HG03159 (cell line): ENCODE results near the gene BTLA.
"Not testable (repeated sequence)": the region's sequence is repeated elsewhere in the genome, so short reads cannot be mapped to it uniquely, and the experiment has no call there.

Experiments used
- ATAC-seq: cut with Tn5 transposase; IDR thresholded peaks from one replicate; pipeline ENCODE4 v1.9.1; 2021; ENCODE audit warnings: mild to moderate bottlenecking, moderate library complexity; ENCODE audit not compliant: unreplicated experiment

The BTLA gene

GRCh38 chr3:112456147-112456546 is 43.1 kb downstream of the BTLA start:
- ATAC-seq = no peak

GRCh38 chr3:112448939-112449338 is 50.3 kb downstream of the BTLA start:
- ATAC-seq = no peak

- no peak for ATAC-seq
Observed at GRCh38 chr3:112446343-112446742, 52.9 kb downstream of the BTLA start.

- ATAC-seq = no peak
Observed at GRCh38 chr3:112445839-112446238, 53.4 kb downstream of the BTLA start.

GRCh38 chr3:112437146-112438022 is 61.9 kb downstream of the BTLA start:
- no peak for ATAC-seq

- ATAC-seq = no peak
Observed at GRCh38 chr3:112429960-112430359, 69.3 kb downstream of the BTLA start.

GRCh38 chr3:112427123-112427522 is 72.1 kb downstream of the BTLA start:
- ATAC-seq = no peak

GRCh38 chr3:112425858-112426750 is 73.2 kb downstream of the BTLA start:
- peak; percentile 73 for ATAC-seq

- ATAC-seq = no peak
Observed at GRCh38 chr3:112425382-112425781, 73.9 kb downstream of the BTLA start.

GRCh38 chr3:112424394-112424793 is 74.9 kb downstream of the BTLA start:
- ATAC-seq = no peak

- ATAC-seq = not testable (repeated sequence)
Observed at GRCh38 chr3:112422921-112423320, 76.4 kb downstream of the BTLA start.

- not testable (repeated sequence) for ATAC-seq
Observed at GRCh38 chr3:112418526-112418925, 80.7 kb downstream of the BTLA start.

GRCh38 chr3:112417696-112418318 is 81.5 kb downstream of the BTLA start:
- no peak for ATAC-seq

- ATAC-seq = no peak
Observed at GRCh38 chr3:112416391-112417212, 82.7 kb downstream of the BTLA start.

GRCh38 chr3:112415390-112415789 is 83.9 kb downstream of the BTLA start:
- no peak for ATAC-seq
